ENCODE measurements around the gene MRPL1.

Gene MRPL1

DNA sequence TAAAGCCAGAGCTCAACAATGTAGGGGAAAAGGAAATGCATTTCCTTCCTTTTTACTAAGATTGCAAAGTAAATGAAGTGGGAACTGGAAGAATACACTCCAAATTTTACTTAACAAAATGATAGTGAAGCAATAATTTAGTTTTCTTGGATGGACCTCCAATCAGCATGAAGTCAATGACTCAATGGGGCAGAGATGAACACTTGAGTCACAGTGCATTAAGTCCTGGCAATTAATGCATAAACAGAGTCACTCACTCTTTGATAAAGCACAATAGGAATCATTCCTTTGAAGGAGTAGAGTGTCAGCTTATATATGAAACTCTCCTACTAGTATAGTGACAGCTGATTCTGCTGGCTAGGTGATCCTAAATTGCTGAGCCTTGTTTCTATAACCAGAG, 127.8 kb downstream of the MRPL1 start:
- no peak for DNase-seq

DNA sequence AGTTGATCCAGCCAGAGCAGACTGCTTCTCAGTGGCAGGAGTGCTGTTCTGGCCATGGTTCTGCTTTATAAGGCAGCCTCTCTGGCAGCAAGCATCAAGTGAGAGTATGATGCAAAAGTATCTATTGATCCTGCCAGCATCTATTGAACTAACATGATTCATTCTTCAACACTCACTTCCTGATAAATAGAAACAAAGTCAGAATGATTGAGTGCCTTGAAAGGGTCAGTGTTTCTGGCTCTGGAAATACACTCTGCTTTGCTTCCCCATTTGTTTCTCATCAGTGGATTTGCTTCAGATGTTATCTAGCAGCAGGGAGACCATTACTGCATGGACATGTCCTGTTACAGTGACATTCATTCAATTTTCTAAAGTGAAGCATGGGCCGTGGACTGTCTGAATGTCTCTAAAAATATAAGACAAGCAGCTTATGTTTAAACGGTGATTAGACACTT, 128.3 kb downstream of the MRPL1 start:
- no peak for DNase-seq

DNA sequence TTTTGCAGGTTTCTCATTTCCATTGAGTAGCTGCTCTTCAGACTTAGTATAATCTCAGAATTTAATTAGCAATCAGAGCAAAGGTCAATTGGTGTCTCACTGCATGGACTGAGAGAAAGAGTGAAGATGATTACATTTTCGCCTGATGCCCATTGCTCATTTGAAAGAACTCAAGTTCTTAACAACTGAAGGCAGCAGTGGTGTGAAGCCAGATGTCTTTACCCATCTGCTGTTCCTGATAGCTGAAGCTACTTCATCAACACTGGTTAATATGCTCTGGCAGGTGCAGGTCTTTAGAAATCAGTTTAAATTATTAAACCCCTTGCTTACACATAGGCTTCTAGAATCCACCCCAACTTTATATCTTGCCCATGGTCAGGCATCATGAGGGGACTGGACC, 130.0 kb downstream of the MRPL1 start:
- DNase-seq: no peak

DNA sequence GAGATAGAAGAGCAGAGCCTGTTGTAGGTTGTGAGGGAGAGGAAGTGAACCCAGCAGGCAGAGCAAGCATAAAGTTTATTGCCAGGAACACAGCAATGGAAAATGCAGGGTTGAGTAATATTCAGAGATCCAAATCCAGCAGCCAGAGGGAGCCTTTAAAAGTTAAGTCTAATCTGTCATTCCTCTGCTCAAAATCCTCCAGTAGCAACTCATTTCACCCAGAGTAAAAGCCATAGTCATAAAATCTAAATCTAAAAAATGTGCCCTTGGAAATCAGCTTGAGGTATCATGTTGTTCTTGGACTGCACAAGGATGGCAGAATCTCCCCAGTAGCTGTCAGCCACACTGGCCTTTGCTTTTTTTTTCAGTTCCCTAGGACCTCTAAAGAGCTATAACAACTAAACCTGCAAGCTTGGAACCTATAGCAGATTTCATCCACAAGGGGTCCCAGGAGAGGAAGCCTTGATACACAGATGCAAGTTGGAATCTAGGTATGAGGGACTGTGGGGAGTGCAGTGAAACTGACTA, 131.6 kb downstream of the MRPL1 start:
- DNase-seq: peak; percentile 17

DNA sequence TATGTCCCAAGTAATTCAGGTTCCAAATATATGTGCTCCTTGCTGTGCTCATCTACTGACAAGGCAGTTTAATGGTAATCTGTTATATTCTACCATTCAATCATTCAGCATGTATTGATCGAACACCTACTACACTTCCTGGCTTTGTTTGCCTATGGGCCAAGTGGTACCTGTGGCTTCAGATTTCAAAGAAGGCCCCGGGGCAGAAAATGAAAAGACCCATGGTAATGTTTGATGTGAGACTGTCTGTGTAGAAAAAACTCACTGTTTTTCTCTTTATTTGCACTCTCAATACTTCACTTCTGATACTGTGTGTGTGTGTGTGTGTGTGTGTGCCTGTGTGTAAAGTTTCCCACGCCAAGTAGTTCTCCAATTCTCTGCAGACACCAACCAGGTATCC, 133.4 kb downstream of the MRPL1 start:
- no peak for DNase-seq

DNA sequence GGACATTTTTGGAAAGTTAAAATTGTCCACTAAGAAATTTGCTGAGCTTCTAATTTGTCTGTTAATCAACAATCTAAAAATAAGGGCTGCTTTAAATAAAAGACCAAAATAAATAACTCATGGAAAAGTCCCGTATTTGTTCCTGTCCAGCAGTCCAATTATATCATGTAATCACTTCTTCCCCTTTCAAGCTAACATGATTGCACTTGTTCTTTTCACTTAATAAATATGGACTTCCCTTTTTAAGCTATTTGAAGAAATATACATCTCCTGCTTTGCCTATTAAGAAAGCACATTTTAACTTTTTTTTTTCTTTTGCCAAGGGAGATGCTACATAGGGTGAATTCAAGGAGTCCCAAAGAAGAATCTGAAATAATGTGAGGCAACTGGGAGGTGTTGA, 138.9 kb downstream of the MRPL1 start:
- DNase-seq: no peak

DNA sequence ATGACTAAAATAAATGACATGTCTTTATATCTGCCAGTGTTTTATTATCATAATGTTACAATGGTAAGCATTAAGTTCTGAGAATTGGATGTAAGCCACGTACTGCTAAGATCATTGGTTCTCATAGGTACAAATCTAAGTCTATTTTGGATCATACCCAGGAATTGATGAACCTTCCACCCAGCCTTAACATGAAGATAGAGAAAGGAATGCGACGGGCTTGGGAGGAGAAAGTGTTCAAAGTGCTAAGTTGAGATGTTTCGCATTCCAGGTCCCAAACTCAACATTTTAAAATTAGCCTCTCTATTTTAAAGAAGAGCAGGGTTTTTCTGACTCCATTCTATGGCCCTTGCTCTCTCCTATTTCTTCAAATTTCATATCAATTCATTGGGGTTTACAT, 139.6 kb downstream of the MRPL1 start:
- DNase-seq: no peak
